ENCODE data around the gene STK31. TPM values are rescaled to one million over a fixed set of nuclear protein-coding genes. Genes with fewer than 3 reads are reported as not detected.

STK31 gene
- total RNA-seq, 1 donor from 2014 or later, result 2.2 TPM

DNA sequence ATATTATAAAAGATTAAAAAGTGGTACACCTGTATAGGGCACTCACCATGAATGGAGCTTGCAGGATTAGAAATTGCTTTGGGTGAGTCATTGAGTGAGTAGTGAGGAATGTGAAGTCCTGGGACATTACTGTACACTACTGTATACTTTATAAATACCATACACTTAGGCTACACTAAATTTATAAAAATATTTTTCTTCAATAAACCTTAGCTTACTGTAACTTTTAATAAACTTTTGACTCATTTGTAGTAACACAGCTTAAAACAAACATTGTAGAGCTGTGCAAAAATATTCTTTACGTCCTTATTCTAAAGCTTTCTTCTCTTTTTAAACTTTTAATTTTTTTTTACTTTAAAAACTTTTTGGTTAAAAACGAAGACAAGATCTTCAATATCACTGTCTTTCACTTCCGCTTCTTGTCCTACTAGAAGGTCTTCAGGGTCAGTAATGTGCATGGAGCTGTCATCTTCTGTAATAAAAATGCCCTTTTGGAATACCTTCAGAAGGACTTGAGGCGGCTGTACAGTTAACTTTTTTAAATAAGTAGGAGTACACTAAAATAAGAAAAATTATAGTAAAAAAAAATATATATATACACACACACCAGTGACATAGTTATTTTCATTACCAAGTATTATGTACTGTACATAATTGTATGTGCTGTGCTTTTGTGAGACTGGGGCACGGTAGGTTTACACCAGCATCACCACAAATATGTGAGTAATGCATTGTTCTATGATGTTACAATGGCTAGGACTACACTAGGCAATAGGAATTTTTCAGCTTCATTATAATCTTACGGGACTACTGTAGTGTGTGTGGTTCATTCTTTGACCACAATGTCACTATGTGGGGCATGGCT lies 3.5 kb downstream of the STK31 start:
- no peak overlapping the region for H3K4me3 ChIP-seq
- no peaks in the 10 kb centered on the region for H3K4me1 ChIP-seq
- intact Hi-C loops (cut with DNase I), result loop anchor here (5.0 kb wide), 1 partner anchor 141 kb away; no protein-coding TSS in a partner anchor
- no peaks in the 10 kb centered on the region for H3K36me3 ChIP-seq
- no peak overlapping the region for H3K27ac ChIP-seq
- H3K9me3 ChIP-seq, result no peaks in the 10 kb centered on the region
- H3K27me3 ChIP-seq, result no peaks in the 10 kb centered on the region
- no peak for TF ChIP-seq POLR2A (IDR thresholded peaks at IDR 0.05)
- TF ChIP-seq POLR2AphosphoS5 (IDR thresholded peaks at IDR 0.05; ENCODE audit: insufficient read depth in 1 of 2, low read depth in 1 of 2), result no peak
- TF ChIP-seq, protein P1, sequence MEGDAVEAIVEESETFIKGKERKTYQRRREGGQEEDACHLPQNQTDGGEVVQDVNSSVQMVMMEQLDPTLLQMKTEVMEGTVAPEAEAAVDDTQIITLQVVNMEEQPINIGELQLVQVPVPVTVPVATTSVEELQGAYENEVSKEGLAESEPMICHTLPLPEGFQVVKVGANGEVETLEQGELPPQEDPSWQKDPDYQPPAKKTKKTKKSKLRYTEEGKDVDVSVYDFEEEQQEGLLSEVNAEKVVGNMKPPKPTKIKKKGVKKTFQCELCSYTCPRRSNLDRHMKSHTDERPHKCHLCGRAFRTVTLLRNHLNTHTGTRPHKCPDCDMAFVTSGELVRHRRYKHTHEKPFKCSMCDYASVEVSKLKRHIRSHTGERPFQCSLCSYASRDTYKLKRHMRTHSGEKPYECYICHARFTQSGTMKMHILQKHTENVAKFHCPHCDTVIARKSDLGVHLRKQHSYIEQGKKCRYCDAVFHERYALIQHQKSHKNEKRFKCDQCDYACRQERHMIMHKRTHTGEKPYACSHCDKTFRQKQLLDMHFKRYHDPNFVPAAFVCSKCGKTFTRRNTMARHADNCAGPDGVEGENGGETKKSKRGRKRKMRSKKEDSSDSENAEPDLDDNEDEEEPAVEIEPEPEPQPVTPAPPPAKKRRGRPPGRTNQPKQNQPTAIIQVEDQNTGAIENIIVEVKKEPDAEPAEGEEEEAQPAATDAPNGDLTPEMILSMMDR (IDR thresholded peaks at IDR 0.05), result no peak
- no peak for DNase-seq (ENCODE audit: extremely low spot score in 2 of 2)

DNA sequence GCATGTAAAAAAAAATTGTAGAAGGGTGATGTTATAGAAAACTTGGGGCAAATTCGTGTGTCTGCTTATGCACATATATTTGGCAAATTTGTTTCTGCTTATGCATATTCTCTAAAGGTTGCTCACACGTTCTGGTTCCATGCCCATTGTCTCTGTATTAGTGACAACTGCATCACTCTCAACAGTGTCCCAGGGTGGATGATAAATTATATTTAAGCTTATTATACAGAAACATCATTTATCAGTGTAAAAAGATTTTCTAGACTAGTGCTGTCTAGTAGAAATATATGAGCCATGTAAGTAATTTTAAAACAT lies 4.1 kb downstream of the STK31 start:
- H3K36me3 ChIP-seq, result no peaks in the 10 kb centered on the region
- intact Hi-C loops (cut with DNase I), result loop anchor here (5.0 kb wide), 1 partner anchor 142 kb away; no protein-coding TSS in a partner anchor
- no peaks in the 10 kb centered on the region for H3K4me1 ChIP-seq
- no peak for TF ChIP-seq POLR2AphosphoS5 (IDR thresholded peaks at IDR 0.05; ENCODE audit: insufficient read depth in 1 of 2, low read depth in 1 of 2)
- no peaks in the 10 kb centered on the region for H3K27me3 ChIP-seq
- no peak for DNase-seq (ENCODE audit: extremely low spot score in 2 of 2)
- H3K27ac ChIP-seq, result no peak overlapping the region
- H3K4me3 ChIP-seq, result no peak overlapping the region
- no peaks in the 10 kb centered on the region for H3K9me3 ChIP-seq

DNA sequence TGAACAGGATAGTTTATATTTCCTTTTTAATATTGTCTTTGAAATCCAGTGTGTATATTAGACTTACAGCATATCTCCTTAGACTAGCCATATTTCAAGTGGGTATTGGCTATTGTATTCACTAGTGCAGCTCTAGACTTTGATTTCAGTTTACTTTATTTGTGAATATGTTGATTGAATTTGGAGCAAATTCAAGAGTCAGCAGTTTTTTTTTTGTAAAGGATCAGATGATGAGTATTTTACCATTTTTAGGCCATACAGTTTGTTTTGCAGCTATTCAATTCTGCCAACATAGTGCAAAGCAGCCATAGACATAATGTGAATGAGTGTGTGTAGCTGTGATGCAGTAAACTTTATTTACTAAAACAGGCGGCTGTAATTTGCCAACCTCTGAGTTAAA lies 4.6 kb downstream of the STK31 start:
- no peak for DNase-seq (ENCODE audit: extremely low spot score in 2 of 2)
- Histone ChIP-seq H3K4me1 (no peaks in the 10 kb centered on the region), H3K4me3 (no peak overlapping the region), H3K27ac (no peak overlapping the region), H3K36me3 (no peaks in the 10 kb centered on the region), H3K27me3 (no peaks in the 10 kb centered on the region), H3K9me3 (no peaks in the 10 kb centered on the region)
- intact Hi-C loops (cut with DNase I), result loop anchor here (5.0 kb wide), 1 partner anchor 142 kb away; no protein-coding TSS in a partner anchor
- TF ChIP-seq POLR2AphosphoS5 (IDR thresholded peaks at IDR 0.05; ENCODE audit: insufficient read depth in 1 of 2, low read depth in 1 of 2) (no peak), POLR2A (IDR thresholded peaks at IDR 0.05) (no peak)
- TF ChIP-seq, protein P1 (IDR thresholded peaks at IDR 0.05), result no peak

DNA sequence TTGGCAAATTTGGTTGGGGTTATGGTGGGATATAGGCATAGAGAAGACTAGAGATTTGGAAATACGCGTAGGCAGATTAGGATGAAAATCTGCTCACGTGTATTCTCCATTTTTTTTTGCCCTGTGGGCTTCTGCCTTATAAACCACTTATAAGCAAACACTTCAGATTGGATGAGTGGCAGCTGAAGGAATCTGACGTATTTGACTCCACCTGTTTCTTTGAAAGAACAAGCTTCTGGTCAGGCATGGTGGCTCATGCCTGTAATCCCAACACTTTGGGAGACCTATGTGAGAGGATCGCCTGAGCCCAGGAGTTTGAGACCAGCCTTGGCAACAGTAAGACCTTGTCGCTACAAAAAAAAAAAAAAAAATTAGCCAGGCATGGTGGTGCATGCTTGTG lies 5.1 kb downstream of the STK31 start:
- H3K4me3 ChIP-seq, result no peak overlapping the region
- no peak overlapping the region for H3K27ac ChIP-seq
- H3K4me1 ChIP-seq, result no peaks in the 10 kb centered on the region
- no peaks in the 10 kb centered on the region for H3K36me3 ChIP-seq
- no peak for DNase-seq (ENCODE audit: extremely low spot score in 2 of 2)
- TF ChIP-seq, protein P1 (IDR thresholded peaks at IDR 0.05), result no peak
- no peak for TF ChIP-seq POLR2AphosphoS5 (IDR thresholded peaks at IDR 0.05; ENCODE audit: insufficient read depth in 1 of 2, low read depth in 1 of 2)
- no peak for TF ChIP-seq POLR2A (IDR thresholded peaks at IDR 0.05)
- H3K27me3 ChIP-seq, result no peaks in the 10 kb centered on the region
- H3K9me3 ChIP-seq, result no peaks in the 10 kb centered on the region
- intact Hi-C loops (cut with DNase I), result no loop called here

DNA sequence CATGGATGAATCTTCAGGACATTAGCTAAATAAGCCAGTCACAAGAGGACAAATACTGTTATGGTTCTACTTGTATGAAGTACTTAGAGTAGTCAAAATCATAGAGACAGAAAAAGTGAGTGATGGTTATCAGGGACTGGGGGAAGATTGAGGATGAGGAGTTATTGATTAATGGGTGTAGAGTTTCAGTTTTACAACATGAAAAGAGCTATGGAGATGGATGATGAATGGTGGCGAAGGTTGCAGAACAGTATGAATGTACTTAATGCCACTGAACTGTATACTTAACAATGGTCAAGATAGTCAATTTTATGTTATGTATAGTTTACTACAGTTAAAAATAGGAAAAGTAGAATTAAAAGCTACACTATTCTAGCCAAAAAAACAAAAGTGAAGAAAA lies 7.8 kb downstream of the STK31 start:
- no peak overlapping the region for H3K27ac ChIP-seq
- H3K27me3 ChIP-seq, result no peaks in the 10 kb centered on the region
- no peak for DNase-seq (ENCODE audit: extremely low spot score in 2 of 2)
- intact Hi-C loops (cut with DNase I), result no loop called here
- H3K4me1 ChIP-seq, result no peaks in the 10 kb centered on the region
- no peak overlapping the region for H3K4me3 ChIP-seq
- H3K9me3 ChIP-seq, result no peaks in the 10 kb centered on the region
- TF ChIP-seq POLR2AphosphoS5 (IDR thresholded peaks at IDR 0.05; ENCODE audit: insufficient read depth in 1 of 2, low read depth in 1 of 2) (no peak), POLR2A (IDR thresholded peaks at IDR 0.05) (no peak)
- TF ChIP-seq, protein P1 (IDR thresholded peaks at IDR 0.05), result no peak
- H3K36me3 ChIP-seq, result no peaks in the 10 kb centered on the region
